Psoas muscle (tissue), 8 donors: Measurements from ENCODE around the gene CMSS1. TPM values are rescaled to one million over a fixed set of nuclear protein-coding genes. Genes with fewer than 3 reads are reported as not detected.

Experiments used
- ATAC-seq, 4 donors: fragments of 200-7000 bp; cut with Tn5 transposase; one replicate each; pipeline ENCODE4 v1.9.1; 2020; ENCODE audit warnings: moderate library complexity in 3 of 4, mild to moderate bottlenecking in 2 of 4
- DNase-seq, 2 donors: peaks; one replicate each; pipeline ENCODE4 v3.0.0-alpha.2; 2020
- H3K27ac ChIP-seq: fragments of 200-600 bp; one replicate; pipeline ENCODE4 v1.8.0; 2022
- H3K27me3 ChIP-seq, 3 donors: fragments of 200-600 bp in 1 of 3; one replicate each; pipeline versions ENCODE4 v1.6.1 to v1.8.0; 2013 to 2022; ENCODE audit warnings: low read length in 2 of 3, mild to moderate bottlenecking in 2 of 3, moderate library complexity in 1 of 3; ENCODE audit not compliant: insufficient read depth in 3 of 3
- H3K36me3 ChIP-seq, 2 donors: fragments of 200-600 bp in 1 of 2; one replicate each; pipeline versions ENCODE4 v1.6.1 to v1.8.0; 2013 to 2022; ENCODE audit warnings: low read depth in 1 of 2, mild to moderate bottlenecking in 1 of 2, moderate library complexity in 1 of 2; ENCODE audit not compliant: insufficient read depth in 1 of 2
- H3K4me1 ChIP-seq: fragments of 200-600 bp; one replicate; pipeline ENCODE4 v1.8.0; 2022
- H3K4me3 ChIP-seq: fragments of 200-600 bp; one replicate; pipeline ENCODE4 v1.8.0; 2022; ENCODE audit warnings: mild to moderate bottlenecking
- H3K9me3 ChIP-seq: fragments of 200-600 bp; one replicate; pipeline ENCODE4 v1.8.0; 2022
- CTCF ChIP-seq: fragments of 200-600 bp; IDR thresholded peaks from one replicate; pipeline ENCODE4 v1.8.0; 2022; ENCODE audit warnings: antibody characterized with exemption
- WGBS, 3 donors: extraction: QIAGEN DNeasy Blood & Tissue Kit; methylation state at CpG; one replicate each; pipeline versions ENCODE4 v1.1.6 to v1.1.7; 2013; 5-methylcytosine and 5-hydroxymethylcytosine counted together
- intact Hi-C, 2 donors: fragments of 100-400 bp; cut with DNase I; formaldehyde crosslinking; loops; one replicate each; pipeline versions ENCODE4 v1.11.0 to v1.14.2; 2022
- polyA plus RNA-seq, 3 donors: library from polyadenylated mRNA; stranded (reverse); fragments of 200-250 nt; gene quantifications; one replicate each; pipeline ENCODE4 v1.2.3, GENCODE V29; 2013
- total RNA-seq, 4 donors: library from RNA; stranded (reverse); fragmentation: NEBNext Ultra II Directional in 2 of 4; extraction: Animal tissue kit (Norgen Biotek cat#: 25700) in 2 of 4; gene quantifications; one replicate each; pipeline versions ENCODE4 v1.2.1 to v1.2.4, GENCODE V29; 2021 to 2023
- donor health status: healthy with polysubstance abuse.
- donor health status: DM: no; HTN: no; CAD: no; lungs with moderate emphysema.
- donor health status: Bipolar disorder and iron deficiency.
- donor health status: healthy.
- donor health status: DM: yes; HTN: yes; CAD: no.
- donor health status: DM: no; HTN: no; CAD: no.
- donor health status: DM: no; HTN: no; CAD: no.
- donor health status: DM: yes; HTN: yes; CAD: no.

The CMSS1 gene
- total and polyA plus RNA-seq, 7 donors = 18.4 to 174 (median 58.8) TPM

GRCh38 chr3:99845331-99845730, 27.7 kb downstream of the CMSS1 start:
- H3K9me3 ChIP-seq = no peaks in the 10 kb centered on the region
- peaks cover 33% of the 10 kb centered on the region for H3K4me1 ChIP-seq
- intact Hi-C loops = no loop called here
- TF ChIP-seq CTCF = no peak
- no peaks in the 10 kb centered on the region for H3K27me3 ChIP-seq
- ATAC-seq (no peak), DNase-seq (no peak)
- 55 to 63% (median 60%) methylated on average over 4 of the region's 4 CpGs for WGBS, 3 donors
- no peak overlapping the region for H3K4me3 ChIP-seq
- peak overlapping the region; percentile 65 for H3K27ac ChIP-seq
- H3K36me3 ChIP-seq = peaks cover 0 to 7% of the 10 kb centered on the region in 2 donors

- DNase-seq = no peak
- no peak for TF ChIP-seq CTCF
- Histone ChIP-seq H3K4me3 (no peak overlapping the region), H3K27me3 (no peaks in the 10 kb centered on the region), H3K27ac (peak overlapping the region; percentile 65), H3K36me3 (peaks cover 0 to 14% of the 10 kb centered on the region in 2 donors), H3K4me1 (peaks cover 33% of the 10 kb centered on the region), H3K9me3 (no peaks in the 10 kb centered on the region)
- intact Hi-C loops = no loop called here
- WGBS, 3 donors = 34 to 42% (median 41%) methylated on average over 2 of the region's 2 CpGs
- ATAC-seq = no peak
Observed at GRCh38 chr3:99845999-99846398, 28.3 kb downstream of the CMSS1 start.

GRCh38 chr3:99846477-99847160, 29.0 kb downstream of the CMSS1 start:
- Histone ChIP-seq H3K36me3 (peaks cover 0 to 18% of the 10 kb centered on the region in 2 donors), H3K27me3 (no peaks in the 10 kb centered on the region), H3K4me1 (peaks cover 33% of the 10 kb centered on the region), H3K27ac (peak overlapping the region; percentile 65), H3K4me3 (no peak overlapping the region), H3K9me3 (no peaks in the 10 kb centered on the region)
- ATAC-seq (peak in 3 of 4 donors; percentile 22 to 64 (median 53)), DNase-seq (no peak)
- intact Hi-C loops = no loop called here
- no peak for TF ChIP-seq CTCF
- 25 to 29% (median 28%) methylated on average over 6 of the region's 6 CpGs for WGBS, 3 donors

- DNase-seq (no peak), ATAC-seq (no peak)
- TF ChIP-seq CTCF = no peak
- H3K27ac ChIP-seq = no peak overlapping the region
- H3K9me3 ChIP-seq = no peaks in the 10 kb centered on the region
- peaks cover 41% of the 10 kb centered on the region for H3K4me1 ChIP-seq
- H3K36me3 ChIP-seq = peaks cover 0 to 25% of the 10 kb centered on the region in 2 donors
- intact Hi-C loops = no loop called here
- H3K27me3 ChIP-seq = no peaks in the 10 kb centered on the region
- 85 to 89% (median 88%) methylated on average over 6 of the region's 6 CpGs for WGBS, 3 donors
- no peak overlapping the region for H3K4me3 ChIP-seq
Observed at GRCh38 chr3:99848433-99848832, 30.8 kb downstream of the CMSS1 start.

- no peak overlapping the region for H3K27ac ChIP-seq
- WGBS, 3 donors = 89 to 95% (median 94%) methylated on average over 6 of the region's 6 CpGs
Observed at GRCh38 chr3:99850608-99851007, 32.9 kb downstream of the CMSS1 start.

More at GRCh38 chr3:99850608-99851007, 32.9 kb downstream of the CMSS1 start:
- ATAC-seq (no peak), DNase-seq (no peak)
- Histone ChIP-seq H3K9me3 (no peaks in the 10 kb centered on the region), H3K27me3 (no peaks in the 10 kb centered on the region), H3K4me1 (peaks cover 36% of the 10 kb centered on the region), H3K4me3 (no peak overlapping the region), H3K36me3 (peaks cover 0 to 35% of the 10 kb centered on the region in 2 donors)
- no peak for TF ChIP-seq CTCF
- intact Hi-C loops = no loop called here
